NCI-H1092 treated with DMSO at 0.1 percent for 48 hours (cell line): Measurements from ENCODE around the gene KCNJ16.
A peak's percentile ranks its signal among the peaks of the same experiment; 100 is the strongest.

Source experiments
- DNase-seq: peaks from one replicate; lab custom pipeline; 2025; lab: John Stamatoyannopoulos, UW

The KCNJ16 gene

DNA sequence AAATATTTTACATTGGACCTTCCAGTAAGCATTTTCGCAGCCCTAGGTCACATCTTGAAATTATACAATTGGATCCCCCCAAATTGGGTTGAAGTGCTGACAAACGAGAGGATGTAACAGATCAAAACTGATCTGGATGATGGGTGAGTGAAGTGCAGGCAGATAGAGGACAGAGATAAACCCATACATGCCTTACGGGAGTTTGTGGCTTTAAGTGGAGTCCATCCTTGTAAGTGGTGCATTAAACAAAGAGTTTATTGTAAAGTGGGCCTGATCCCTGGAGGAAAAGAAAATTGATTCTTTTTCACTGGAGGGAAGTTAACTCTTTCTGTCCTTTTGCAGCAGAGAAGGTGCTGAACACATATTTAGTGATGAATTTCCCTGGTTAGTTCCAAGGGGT, 55.3 kb downstream of the KCNJ16 start:
- DNase-seq, result no peak

DNA sequence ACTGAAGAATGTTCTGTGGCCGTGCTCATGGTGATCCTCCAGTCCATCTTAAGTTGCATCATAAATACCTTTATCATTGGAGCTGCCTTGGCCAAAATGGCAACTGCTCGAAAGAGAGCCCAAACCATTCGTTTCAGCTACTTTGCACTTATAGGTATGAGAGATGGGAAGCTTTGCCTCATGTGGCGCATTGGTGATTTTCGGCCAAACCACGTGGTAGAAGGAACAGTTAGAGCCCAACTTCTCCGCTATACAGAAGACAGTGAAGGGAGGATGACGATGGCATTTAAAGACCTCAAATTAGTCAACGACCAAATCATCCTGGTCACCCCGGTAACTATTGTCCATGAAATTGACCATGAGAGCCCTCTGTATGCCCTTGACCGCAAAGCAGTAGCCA, 57.5 kb downstream of the KCNJ16 start:
- DNase-seq, result no peak

- DNase-seq, result no peak
Observed at GRCh38 chr17:70134042-70134441, 59.0 kb downstream of the KCNJ16 start.

- no peak for DNase-seq
Observed at GRCh38 chr17:70134777-70135176, 59.8 kb downstream of the KCNJ16 start.

DNA sequence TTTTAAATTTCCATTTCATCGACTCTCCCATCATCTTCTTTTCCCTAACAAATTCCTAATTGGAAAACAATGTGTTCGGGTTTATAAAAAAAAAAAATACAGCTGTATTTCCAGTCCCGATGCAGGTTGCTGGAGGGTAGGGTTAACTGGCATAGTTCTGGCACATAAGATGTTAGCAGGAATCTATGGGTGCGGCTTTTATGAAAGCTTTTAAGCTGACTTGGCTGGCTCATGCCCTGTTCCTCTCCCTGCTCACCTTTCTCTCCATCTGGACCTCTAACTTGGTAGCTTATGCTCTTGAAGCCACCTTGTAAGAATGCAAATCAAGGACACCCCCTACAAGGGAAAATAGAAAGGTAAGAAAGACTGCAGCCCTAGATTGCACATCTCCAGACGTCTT, 61.1 kb downstream of the KCNJ16 start:
- DNase-seq, result no peak

DNA sequence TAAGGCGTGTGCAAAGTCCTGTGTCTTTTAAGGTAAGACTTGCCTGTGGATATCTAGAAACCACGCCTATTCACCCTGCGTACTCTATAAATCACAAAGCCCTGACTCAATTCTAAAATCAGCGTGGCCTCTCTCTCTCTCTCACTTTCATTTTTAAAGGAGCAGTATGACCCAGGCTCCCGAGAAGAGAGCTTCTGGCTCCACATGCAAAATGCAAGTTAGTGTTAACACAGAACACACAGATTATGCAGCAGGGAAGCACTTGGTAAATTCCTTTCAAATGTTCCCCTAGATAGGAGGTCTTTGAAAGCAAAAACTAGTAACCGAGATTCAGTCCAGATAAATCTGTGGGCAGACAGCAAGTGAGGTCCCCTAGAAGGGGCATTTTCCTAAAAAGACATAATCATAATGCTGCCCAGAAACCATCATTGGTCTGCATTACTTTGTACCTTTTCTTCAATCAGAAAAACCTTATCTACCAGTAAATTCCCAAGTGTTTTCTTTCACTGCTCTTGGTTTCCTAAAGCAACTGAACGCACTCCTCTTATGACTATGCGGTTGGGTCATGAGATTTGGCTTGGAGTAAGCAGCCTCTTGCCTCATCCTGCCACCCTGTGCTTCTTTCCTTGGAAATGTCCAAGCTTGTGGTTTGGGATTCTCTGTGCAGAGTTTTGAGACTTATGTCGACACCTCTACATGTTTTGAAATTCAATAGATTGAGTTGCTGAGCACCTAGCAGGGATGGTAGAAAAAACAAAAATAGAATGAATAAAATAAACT, 62.6 kb downstream of the KCNJ16 start:
- no peak for DNase-seq

DNA sequence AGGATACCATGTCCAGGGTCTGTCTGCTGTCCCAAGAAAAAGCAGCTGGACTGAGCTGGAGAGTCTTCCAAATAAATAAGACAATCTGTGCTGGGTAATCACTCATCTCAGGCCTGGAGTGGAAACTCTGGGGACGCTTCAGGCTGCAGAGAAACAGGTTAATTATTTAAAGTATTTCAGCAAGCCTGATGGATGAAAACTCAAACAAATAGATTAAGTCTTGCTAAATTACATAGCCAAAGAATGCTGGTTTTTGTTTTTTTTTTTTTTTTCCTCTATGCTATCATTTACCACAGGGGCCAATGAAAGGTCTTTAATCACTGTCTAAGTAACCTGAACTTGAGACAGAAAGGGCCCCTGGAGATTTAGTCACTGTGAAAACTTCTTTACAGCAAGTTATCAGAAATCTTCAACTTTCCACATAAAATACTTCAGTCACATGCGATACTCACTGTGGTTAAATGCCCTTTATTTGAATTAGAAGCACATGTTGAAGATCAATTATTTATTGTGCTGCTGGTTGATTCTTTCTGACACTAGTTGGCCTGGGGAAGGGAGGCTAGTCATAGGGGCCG, 63.4 kb downstream of the KCNJ16 start:
- no peak for DNase-seq

DNA sequence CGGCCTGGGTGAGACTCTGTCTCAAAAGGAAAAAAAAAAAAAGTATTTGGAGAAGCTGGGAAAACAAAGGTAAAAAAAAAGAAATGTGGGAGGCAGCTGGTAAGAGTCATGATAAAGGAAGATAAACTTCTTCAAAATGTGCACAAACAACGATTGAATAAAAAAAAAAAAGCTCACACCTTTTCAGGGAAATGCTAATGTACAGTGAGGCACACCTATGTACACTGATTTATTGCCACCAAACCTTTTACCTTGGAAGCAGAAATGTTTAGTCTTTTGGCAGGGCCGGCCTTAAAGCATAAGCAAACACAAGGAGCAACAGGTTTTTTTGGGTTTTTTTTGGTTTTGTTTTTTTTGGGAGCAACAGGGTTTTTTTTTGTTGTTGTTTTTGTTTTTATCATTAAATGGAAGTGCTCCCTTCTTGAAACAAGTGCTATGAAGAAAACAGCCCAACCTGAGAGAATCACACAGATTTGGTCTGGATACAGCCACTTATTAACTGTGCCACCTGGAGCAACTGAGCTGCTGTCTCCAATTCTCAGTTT, 64.5 kb downstream of the KCNJ16 start:
- no peak for DNase-seq

GRCh38 chr17:70144260-70144846, 69.3 kb downstream of the KCNJ16 start:
- DNase-seq, result peak; percentile 56

DNA sequence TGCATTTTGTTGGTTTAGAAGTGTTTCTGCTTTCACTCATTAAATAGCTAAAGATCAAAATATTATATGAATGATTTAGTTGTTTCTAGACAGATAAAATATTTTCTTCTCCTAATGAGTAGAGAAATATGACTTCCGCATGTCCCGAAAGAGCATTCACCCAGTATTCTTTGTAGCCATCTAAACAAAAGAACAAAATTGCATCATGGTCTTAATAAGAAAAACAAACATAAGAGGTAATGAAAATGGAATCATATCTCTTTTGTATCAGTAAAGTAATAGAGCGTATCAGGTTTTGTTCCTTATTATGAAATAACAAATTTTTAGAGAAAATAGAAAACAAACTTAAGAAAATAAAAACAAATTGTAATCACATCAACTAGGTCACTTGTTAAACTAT, 78.2 kb downstream of the KCNJ16 start:
- DNase-seq, result no peak

DNA sequence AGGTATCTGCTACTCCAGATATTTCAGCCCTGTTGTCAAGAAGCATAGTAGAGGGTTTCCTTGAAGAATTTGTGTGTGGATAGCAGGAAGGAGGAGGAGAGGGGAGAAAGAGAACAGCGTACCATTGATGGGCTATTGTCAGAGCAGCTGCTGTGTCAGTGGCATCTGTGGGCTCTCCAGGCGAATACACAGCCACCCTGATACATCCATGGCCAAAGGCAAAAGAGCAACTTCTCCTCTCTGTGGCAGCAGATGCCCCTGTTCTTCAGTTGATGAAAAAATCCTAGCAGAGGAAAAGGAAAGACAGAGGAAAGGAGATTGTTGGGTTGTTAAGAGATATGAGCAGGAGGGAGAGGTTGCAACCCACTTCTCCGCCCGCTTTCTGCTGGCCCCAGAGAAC, 82.1 kb downstream of the KCNJ16 start:
- no peak for DNase-seq

- no peak for DNase-seq
Observed at GRCh38 chr17:70158180-70158579, 83.2 kb downstream of the KCNJ16 start.

- no peak for DNase-seq
Observed at GRCh38 chr17:70158591-70158990, 83.6 kb downstream of the KCNJ16 start.

GRCh38 chr17:70159980-70160379, 85.0 kb downstream of the KCNJ16 start:
- no peak for DNase-seq

GRCh38 chr17:70161519-70161918, 86.5 kb downstream of the KCNJ16 start:
- no peak for DNase-seq

DNA sequence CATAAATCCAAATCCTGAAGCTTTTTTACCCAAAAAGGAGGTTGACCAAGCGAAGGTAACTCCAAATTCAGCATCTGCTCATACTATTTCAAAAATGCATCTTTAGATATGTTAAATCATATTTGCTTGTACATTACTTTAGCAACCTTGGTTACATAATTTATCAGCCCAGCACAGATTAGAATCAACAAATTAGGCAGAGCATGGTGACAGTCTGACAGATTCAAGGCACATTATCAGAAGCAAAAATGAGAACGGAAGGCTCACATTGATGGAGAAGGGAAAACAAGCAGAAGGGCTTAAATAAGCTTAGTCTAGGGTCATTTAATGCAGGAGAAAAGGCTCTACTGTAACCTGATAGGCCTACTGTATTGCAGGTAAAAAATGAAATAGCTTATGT, 90.4 kb downstream of the KCNJ16 start:
- DNase-seq, result no peak

- no peak for DNase-seq
Observed at GRCh38 chr17:70166615-70167014, 91.6 kb downstream of the KCNJ16 start.

- DNase-seq, result peak; percentile 67
Observed at GRCh38 chr17:70168044-70168976, 93.3 kb downstream of the KCNJ16 start.

DNA sequence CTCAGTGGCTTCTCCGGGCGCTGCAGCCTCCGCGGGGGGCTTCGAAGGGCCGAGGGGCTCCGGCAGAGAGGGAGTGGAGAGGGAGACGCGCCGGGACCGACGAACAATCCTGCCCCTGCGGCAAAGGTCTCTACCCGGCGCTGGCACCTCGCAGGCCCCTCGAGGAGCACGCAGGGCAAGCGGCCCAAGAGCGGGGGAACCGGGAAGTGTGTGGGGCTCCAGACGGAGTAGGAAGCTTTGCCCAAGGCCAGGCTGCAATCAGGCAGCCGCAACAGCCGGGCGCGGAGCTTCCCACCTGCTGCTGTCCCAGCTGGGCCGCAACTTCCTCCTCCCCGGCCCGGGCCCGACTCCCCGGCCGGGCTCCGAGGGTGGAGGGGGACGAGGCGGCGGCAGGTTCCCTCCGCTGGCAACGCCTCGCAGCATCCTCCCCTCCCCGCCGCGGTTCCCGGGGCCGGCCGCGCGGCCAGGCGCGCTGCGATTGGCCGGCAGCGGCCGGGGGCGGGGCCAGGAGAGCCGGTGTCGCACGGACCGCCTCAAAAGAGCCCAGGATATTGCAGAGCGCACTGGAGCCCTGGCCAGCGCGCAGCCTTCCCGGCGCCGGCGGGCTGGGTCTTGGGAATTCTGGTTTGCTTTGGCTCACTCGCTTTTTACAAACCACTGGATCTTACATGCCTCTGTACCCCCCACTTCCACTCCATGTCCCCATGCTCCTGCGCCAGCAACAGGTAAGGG, 94.1 kb downstream of the KCNJ16 start, which contains the start of gene KCNJ2:
Gene KCNJ2, plus strand, starts transcription at position 556 of the 732 bp plus-strand sequence. CDS start 5,508 bp downstream, outside the sequence.
- peak; percentile 79 for DNase-seq

DNA sequence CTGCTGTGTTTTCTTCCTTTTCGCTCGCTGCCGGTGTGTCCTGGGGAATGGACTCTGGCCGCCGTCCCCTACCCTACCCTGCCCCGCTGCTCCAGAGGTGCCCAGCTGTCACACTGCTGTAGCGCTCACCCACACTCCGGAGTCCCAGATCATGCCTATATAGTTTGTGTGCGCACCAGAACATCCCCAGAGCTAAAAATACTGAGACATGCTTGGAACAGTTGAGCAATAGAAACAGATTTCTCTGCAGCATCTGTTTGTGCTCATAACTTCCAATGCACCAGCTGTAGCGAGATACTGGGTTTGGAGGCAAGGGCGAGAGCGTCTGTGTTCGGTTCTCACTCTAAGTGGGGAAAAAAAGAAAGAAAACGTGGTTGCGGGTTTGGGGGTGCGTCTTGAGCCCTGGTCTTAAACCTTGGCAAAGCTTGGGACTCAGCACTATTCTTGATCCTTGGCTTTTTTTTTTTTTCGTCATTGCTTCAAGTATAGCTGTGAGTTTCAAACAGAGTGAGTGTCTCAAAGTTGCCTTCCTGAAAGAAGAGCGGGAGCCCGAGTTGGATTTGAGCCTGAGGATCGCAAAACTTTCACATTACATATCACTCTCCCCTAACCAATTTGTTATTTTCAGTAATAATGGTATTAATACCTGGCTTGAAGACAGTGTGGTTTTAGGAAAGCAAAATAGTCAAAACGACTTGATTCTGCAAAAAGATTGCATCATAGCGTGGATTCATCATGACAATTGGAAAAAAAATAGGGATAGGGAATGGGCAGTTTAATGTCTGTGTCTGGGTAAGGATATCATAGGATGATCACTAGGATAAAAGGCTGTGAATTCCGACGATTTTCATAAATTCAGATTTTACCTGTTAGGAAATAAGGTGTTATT, 94.9 kb downstream of the KCNJ16 start:
- DNase-seq, result no peak
